GM23248 (cell line): ENCODE measurements around the gene MNAT1.

Experiments
- EZH2 ChIP-seq: fragments of 200-600 bp; sonication (generic); IDR thresholded peaks from 2 replicates; pipeline ENCODE4 v1.6.1; 2018; ENCODE audit warnings: antibody characterized with exemption, mild to moderate bottlenecking; ENCODE audit not compliant: insufficient read depth, poor library complexity, severe bottlenecking
- EZH2phosphoT487 ChIP-seq: fragments of 200-600 bp; sonication (generic); IDR thresholded peaks from 2 replicates; pipeline ENCODE4 v1.6.1; 2018; ENCODE audit warnings: antibody characterized with exemption, moderate library complexity, mild to moderate bottlenecking, low read depth; ENCODE audit not compliant: insufficient read depth

GRCh38 chr14:60839657-60840056 is 105.1 kb downstream of the MNAT1 start:
- no peak for TF ChIP-seq EZH2phosphoT487
- TF ChIP-seq EZH2 = no peak
